DMS53 (cell line): Measurements from ENCODE around the gene KANK2.
"Not testable (repeated sequence)": the region's sequence is repeated elsewhere in the genome, so short reads cannot be mapped to it uniquely, and the experiment has no call there.

Source experiments
- DNase-seq: peaks from one replicate; lab custom pipeline; 2025; lab: John Stamatoyannopoulos, UW

Gene KANK2

GRCh38 chr19:11140023-11140538 lies 57.3 kb downstream of the KANK2 start:
- DNase-seq, result peak; percentile 27

GRCh38 chr19:11138601-11139300 lies 58.6 kb downstream of the KANK2 start:
- DNase-seq, result peak; percentile 87

- peak; percentile 83 for DNase-seq
These were observed 59.6 kb downstream of the KANK2 start for GRCh38 chr19:11137542-11138384.

GRCh38 chr19:11136400-11137101 lies 60.8 kb downstream of the KANK2 start:
- no peak for DNase-seq

GRCh38 chr19:11131471-11131870 lies 65.9 kb downstream of the KANK2 start:
- peak; percentile 68 for DNase-seq

- peak; percentile 94 for DNase-seq
These were observed 66.4 kb downstream of the KANK2 start for GRCh38 chr19:11130824-11131455.

GRCh38 chr19:11127905-11128304 lies 69.4 kb downstream of the KANK2 start:
- no peak for DNase-seq

- DNase-seq, result peak; percentile 81
These were observed 71.2 kb downstream of the KANK2 start for GRCh38 chr19:11125994-11126685.

GRCh38 chr19:11124157-11124556 lies 73.2 kb downstream of the KANK2 start:
- not testable (repeated sequence) for DNase-seq

GRCh38 chr19:11123114-11123513 lies 74.2 kb downstream of the KANK2 start:
- no peak for DNase-seq

- not testable (repeated sequence) for DNase-seq
These were observed 75.4 kb downstream of the KANK2 start for GRCh38 chr19:11121963-11122362.

- DNase-seq, result no peak
These were observed 80.8 kb downstream of the KANK2 start for GRCh38 chr19:11116507-11116906.

GRCh38 chr19:11115895-11116446 lies 81.4 kb downstream of the KANK2 start:
- no peak for DNase-seq

GRCh38 chr19:11115042-11115441 lies 82.3 kb downstream of the KANK2 start:
- DNase-seq, result no peak
